Activated T-helper 2 cell treated with anti-CD3 and anti-CD28 coated beads, Interferon-gamma antibody, Interleukin-2, Interleukin-4, amounts not matched to agents 10 μg/mL and 5 μg/mL and 100 μg/mL, durations not matched to agents 14 hours and 24 hours and 36 hours (primary cell): Measurements from ENCODE around the gene GSTA2. TPM values are rescaled to one million over a fixed set of nuclear protein-coding genes. Genes with fewer than 3 reads are reported as not detected.
"Not testable (repeated sequence)": the region's sequence is repeated elsewhere in the genome, so short reads cannot be mapped to it uniquely, and the experiment has no call there.

Experiments used
- DNase-seq: peaks from one replicate; pipeline ENCODE4 v3.0.0; 2021; ENCODE audit warnings: low spot score
- H3K27ac Mint-ChIP-seq: one replicate; pipeline ENCODE4 v1.8.0; 2021; ENCODE audit warnings: mixed read lengths
- H3K27me3 Mint-ChIP-seq: one replicate; pipeline ENCODE4 v1.8.0; 2021; ENCODE audit warnings: low read depth, mixed read lengths
- H3K36me3 Mint-ChIP-seq: one replicate; pipeline ENCODE4 v1.8.0; 2021; ENCODE audit warnings: low read depth, mixed read lengths
- H3K4me1 Mint-ChIP-seq: one replicate; pipeline ENCODE4 v1.8.0; 2021; ENCODE audit warnings: low read depth, mixed read lengths
- H3K4me3 Mint-ChIP-seq: one replicate; pipeline ENCODE4 v1.8.0; 2021; ENCODE audit warnings: low read depth, mild to moderate bottlenecking, moderate library complexity, mixed read lengths
- H3K9me3 Mint-ChIP-seq: one replicate; pipeline ENCODE4 v1.8.0; 2021; ENCODE audit warnings: mixed read lengths
- intact Hi-C: fragments of 100-400 bp; cut with micrococcal nuclease; formaldehyde crosslinking; loops from one replicate; pipeline ENCODE4 v1.15.1; 2023
- total RNA-seq: library from RNA; stranded (reverse); gene quantifications from 2 replicates; pipeline ENCODE4 v1.2.3, GENCODE V29; 2022

GSTA2 gene
- total RNA-seq, 1 donor from 2014 or later: not detected

DNA sequence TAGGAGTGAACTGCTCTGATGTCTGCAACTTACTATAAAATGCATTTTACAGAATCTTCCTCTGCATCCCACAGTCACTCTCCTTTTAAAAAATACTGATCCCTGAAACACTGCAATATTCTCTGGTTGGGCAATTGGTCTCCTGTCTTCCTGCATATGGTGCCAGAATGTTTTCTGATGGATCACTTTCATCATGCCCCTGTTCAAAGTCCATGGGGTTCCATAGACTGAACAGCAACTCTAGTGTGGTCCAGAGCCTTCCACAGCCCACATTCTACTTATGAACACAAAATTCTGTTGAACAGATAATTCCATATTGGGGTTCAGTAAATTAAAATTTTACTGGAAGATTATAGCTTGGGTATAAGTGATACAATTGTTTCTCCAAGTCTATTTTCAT lies 11.0 kb downstream of the GSTA2 start:
- intact Hi-C loops: no loop called here
- Mint-ChIP-seq H3K27ac (no peak overlapping the region), H3K27me3 (peaks cover 7% of the 10 kb centered on the region), H3K9me3 (no peaks in the 10 kb centered on the region), H3K4me1 (no peaks in the 10 kb centered on the region), H3K4me3 (no peak overlapping the region), H3K36me3 (no peaks in the 10 kb centered on the region)
- DNase-seq: no peak

DNA sequence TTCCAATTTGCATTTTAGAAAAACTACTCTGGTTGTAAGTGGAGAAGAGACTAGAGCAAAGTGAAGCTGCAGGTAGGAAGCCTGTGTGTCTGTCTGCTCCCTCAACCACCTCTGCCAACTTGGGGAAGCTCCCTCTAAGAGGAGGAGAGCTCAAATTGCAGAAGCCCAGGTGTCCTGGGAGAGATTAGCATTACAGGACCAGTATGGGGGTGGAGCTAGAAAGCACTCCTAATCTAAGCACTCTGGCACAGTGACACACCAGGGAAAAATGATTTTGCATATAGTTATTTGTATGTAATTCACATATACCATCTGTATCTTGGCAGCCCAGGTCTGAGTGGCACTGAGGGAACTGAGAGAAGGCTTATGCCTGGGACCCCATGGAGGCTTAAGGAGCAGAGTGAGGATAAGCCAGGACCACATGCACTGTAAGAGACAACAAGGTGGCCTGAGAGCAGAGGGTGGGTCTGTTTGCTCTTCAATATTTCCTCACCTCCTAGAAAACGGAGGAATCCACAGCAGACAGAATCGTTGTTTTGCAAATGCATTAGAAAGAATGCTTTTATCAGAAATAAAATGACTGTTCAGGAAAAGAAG lies 13.6 kb downstream of the GSTA2 start:
- no peak overlapping the region for H3K27ac Mint-ChIP-seq
- peaks cover 4% of the 10 kb centered on the region for H3K4me1 Mint-ChIP-seq
- DNase-seq: no peak
- peaks cover 6% of the 10 kb centered on the region for H3K27me3 Mint-ChIP-seq
- intact Hi-C loops: no loop called here
- no peaks in the 10 kb centered on the region for H3K9me3 Mint-ChIP-seq
- H3K4me3 Mint-ChIP-seq: no peak overlapping the region
- no peaks in the 10 kb centered on the region for H3K36me3 Mint-ChIP-seq

DNA sequence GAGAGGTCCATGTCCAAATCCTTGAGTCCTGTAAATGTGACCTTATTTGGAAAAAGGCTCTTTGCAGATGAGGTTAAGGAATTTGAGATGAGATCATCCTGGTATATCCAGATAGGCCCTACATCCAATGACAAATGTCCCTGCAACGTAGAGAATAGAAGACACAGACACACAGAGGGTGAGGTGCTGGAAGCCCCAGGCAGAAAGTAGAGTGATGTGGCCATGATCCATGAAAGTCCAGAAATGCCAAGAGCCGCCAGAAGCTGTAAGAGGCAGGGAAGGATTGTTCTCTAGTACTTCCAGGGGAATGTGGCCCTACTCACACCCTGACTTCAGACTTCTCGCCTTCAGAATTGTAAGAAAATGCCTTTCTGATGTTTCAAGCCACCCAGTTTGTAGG lies 16.0 kb downstream of the GSTA2 start:
- H3K27ac Mint-ChIP-seq, H3K27me3 Mint-ChIP-seq, H3K4me3 Mint-ChIP-seq, intact Hi-C loops, H3K36me3 Mint-ChIP-seq, H3K4me1 Mint-ChIP-seq, H3K9me3 Mint-ChIP-seq, DNase-seq: not testable (repeated sequence)

DNA sequence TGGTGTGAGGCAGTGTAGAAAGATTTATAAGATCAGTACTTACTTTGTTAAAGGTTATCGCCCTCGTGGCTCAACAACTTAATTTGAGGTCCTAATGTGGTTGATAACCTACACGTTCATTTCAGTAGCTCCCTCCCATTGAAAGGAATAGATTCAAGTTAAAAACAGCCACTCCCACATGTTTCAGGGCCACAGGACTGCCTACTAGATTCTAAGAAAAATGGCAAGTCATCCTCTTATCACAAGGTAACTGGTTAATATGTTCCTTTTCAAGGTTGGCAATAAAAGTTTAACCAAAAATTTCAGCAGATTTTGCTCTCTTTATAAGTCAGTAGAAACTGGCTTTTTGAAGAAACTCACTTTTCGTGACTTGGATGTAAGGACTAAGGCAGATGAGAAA lies 17.1 kb downstream of the GSTA2 start:
- Mint-ChIP-seq H3K27me3 (peaks cover 6% of the 10 kb centered on the region), H3K9me3 (no peaks in the 10 kb centered on the region), H3K36me3 (no peaks in the 10 kb centered on the region), H3K4me1 (peaks cover 4% of the 10 kb centered on the region), H3K27ac (no peak overlapping the region), H3K4me3 (no peak overlapping the region)
- no peak for DNase-seq
- intact Hi-C loops: no loop called here

DNA sequence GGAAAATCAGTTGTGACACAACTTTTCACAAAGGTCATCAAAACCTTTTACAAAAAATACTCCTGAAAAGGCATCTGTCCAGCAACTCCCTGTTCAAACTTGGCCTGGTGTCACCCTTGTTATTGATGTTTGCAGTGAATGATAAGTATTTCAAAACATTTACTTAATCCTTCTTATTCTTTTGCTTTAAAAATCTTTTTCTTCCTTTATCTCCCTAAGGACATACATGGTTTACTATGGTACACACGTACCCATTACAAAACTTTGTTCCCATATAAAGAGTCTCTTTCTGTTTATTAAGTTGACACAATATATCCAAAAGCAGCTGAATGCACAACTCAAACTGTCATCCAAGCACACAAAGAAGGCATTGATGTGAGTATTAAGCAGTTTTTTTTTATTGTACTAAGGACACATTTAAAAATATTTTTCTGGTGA lies 17.5 kb downstream of the GSTA2 start:
- Mint-ChIP-seq H3K9me3 (no peaks in the 10 kb centered on the region), H3K27me3 (peaks cover 6% of the 10 kb centered on the region), H3K27ac (no peak overlapping the region), H3K4me1 (peaks cover 4% of the 10 kb centered on the region), H3K36me3 (no peaks in the 10 kb centered on the region), H3K4me3 (no peak overlapping the region)
- DNase-seq: no peak
- intact Hi-C loops: no loop called here

DNA sequence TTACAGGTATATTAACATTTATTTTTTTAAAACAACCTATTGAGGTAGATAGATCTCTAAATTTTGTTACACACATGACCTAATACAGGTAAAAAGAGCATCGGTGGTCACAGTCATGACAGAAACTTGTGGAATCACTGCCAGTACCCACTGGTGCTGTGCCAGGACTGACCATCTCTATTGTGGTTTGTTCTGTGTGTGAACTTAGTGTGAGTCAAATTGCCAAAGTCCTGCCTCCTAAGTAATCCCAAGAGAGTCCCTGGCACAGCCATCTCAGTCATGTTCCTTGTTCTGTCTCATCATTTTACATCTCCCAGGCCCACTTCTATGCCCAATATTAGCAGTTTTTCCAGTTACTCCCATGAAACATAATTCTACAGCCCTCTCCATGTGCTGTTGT lies 21.4 kb downstream of the GSTA2 start:
- peaks cover 4% of the 10 kb centered on the region for H3K4me1 Mint-ChIP-seq
- DNase-seq: no peak
- intact Hi-C loops: no loop called here
- peaks cover 4% of the 10 kb centered on the region for H3K27me3 Mint-ChIP-seq
- H3K4me3 Mint-ChIP-seq: no peak overlapping the region
- no peak overlapping the region for H3K27ac Mint-ChIP-seq
- H3K36me3 Mint-ChIP-seq: no peaks in the 10 kb centered on the region
- H3K9me3 Mint-ChIP-seq: no peaks in the 10 kb centered on the region

DNA sequence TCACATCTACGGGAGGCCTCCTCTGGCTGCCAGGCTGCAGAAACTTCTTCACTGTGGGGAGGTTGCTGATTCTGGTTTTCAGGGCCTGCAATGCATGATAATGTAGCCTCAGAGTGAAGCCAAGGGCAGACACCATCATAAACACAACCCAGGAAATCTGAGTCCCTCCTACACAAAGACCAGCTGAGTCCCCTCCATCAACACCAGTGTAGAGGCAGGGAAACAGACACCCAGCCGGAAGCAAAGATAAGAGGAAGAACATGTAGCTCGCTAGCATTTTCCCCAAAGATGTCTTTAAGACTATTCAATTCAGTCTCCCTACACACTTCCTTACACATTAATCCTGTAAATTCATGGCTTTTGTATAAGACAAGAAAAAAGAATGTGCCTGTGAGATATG lies 23.6 kb downstream of the GSTA2 start:
- no peaks in the 10 kb centered on the region for H3K4me1 Mint-ChIP-seq
- H3K4me3 Mint-ChIP-seq: no peak overlapping the region
- no peaks in the 10 kb centered on the region for H3K36me3 Mint-ChIP-seq
- no peaks in the 10 kb centered on the region for H3K9me3 Mint-ChIP-seq
- no peak for DNase-seq
- H3K27me3 Mint-ChIP-seq: peaks cover 4% of the 10 kb centered on the region
- intact Hi-C loops: no loop called here
- H3K27ac Mint-ChIP-seq: no peak overlapping the region

DNA sequence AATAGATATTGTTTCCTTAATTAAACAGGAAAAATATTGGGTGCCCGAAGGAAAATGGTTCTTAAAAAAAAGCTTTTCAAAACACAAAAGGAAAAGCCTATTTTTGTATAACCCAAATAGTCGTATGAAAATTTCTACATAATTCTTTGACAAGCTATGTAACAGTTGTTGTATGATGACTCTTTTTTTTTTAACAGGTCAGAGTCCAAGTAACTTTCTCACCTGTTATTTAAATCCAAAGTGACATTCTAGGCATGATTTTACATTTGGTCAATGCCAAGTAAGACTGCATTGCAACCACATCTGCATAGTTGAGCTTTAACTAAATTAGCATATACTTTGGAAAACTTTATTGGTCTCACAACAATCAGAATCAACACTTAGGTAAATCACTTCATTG lies 24.1 kb downstream of the GSTA2 start:
- H3K27ac Mint-ChIP-seq: no peak overlapping the region
- H3K27me3 Mint-ChIP-seq: peaks cover 4% of the 10 kb centered on the region
- intact Hi-C loops: no loop called here

DNA sequence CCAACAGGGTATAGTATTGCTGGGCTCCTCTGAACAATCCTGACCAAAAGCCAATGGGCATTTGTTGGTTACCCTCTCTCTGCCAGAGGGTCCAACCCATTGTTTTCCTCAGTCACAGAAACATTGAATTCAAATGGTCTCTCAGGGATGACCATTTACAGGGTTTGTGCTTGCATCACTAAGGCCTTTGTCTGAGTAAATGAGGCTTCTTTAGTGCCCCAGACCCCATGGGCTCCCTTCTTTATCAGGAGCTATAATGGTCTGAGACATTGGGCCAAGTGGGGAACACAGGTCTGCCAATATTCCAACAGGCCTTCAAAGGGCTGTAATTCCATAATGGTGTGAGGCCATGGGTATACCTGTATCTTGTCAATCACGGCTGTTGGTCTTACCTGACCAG lies 27.1 kb downstream of the GSTA2 start:
- DNase-seq: no peak
- Mint-ChIP-seq H3K4me1 (no peaks in the 10 kb centered on the region), H3K27ac (no peak overlapping the region), H3K4me3 (no peak overlapping the region), H3K27me3 (no peaks in the 10 kb centered on the region), H3K36me3 (no peaks in the 10 kb centered on the region), H3K9me3 (no peaks in the 10 kb centered on the region)
- intact Hi-C loops: no loop called here

More for the DNA sequence above, 24.1 kb downstream of the GSTA2 start:
- Mint-ChIP-seq H3K36me3 (no peaks in the 10 kb centered on the region), H3K4me1 (no peaks in the 10 kb centered on the region), H3K9me3 (no peaks in the 10 kb centered on the region), H3K4me3 (no peak overlapping the region)
- DNase-seq: no peak

DNA sequence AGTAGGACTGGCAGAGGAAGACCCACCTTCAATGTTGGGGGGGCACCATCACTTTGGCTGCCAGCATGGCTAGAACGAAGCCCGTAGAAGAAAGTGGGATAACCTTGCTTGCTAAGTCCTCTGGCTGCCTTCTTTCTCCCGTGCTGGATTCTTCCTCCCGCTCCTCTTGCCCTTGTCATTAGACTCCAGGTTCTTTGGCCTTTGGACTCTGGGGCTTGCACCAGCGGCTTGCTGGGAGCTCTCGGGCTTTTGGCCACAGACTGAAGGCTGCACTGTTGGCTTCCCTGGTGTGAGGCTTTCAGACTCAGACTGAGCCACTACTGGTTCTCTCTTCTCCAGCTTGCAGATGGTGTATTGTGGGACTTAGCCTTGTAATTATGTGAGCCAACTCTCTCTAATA lies 28.2 kb downstream of the GSTA2 start:
- no peaks in the 10 kb centered on the region for H3K9me3 Mint-ChIP-seq
- no peak overlapping the region for H3K4me3 Mint-ChIP-seq
- intact Hi-C loops: no loop called here
- no peak for DNase-seq
- no peak overlapping the region for H3K27ac Mint-ChIP-seq
- no peaks in the 10 kb centered on the region for H3K36me3 Mint-ChIP-seq
- no peaks in the 10 kb centered on the region for H3K4me1 Mint-ChIP-seq
- H3K27me3 Mint-ChIP-seq: no peaks in the 10 kb centered on the region

DNA sequence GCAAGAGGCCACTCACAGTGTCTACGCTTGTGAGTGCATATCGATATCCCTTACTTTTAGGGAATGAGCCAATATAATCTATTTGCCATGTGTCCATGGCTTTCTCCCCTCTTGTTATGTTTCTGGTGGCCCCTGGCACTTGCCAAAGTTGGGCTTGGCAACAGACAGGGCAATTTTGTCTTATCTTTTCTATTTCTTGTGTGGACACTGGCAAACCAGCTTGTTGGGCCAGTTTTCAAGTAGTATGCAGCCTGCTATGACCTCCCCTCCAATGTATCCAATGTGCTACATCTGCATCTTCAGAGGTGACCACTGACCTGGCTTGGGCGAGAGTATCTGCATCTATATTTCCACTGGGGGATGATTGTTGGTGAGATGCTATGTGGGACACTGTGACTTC lies 29.2 kb downstream of the GSTA2 start:
- intact Hi-C loops: no loop called here
- no peaks in the 10 kb centered on the region for H3K9me3 Mint-ChIP-seq
- H3K4me3 Mint-ChIP-seq: no peak overlapping the region
- no peaks in the 10 kb centered on the region for H3K36me3 Mint-ChIP-seq
- H3K27ac Mint-ChIP-seq: no peak overlapping the region
- DNase-seq: no peak
- peaks cover under 1% of the 10 kb centered on the region for H3K27me3 Mint-ChIP-seq
- no peaks in the 10 kb centered on the region for H3K4me1 Mint-ChIP-seq

DNA sequence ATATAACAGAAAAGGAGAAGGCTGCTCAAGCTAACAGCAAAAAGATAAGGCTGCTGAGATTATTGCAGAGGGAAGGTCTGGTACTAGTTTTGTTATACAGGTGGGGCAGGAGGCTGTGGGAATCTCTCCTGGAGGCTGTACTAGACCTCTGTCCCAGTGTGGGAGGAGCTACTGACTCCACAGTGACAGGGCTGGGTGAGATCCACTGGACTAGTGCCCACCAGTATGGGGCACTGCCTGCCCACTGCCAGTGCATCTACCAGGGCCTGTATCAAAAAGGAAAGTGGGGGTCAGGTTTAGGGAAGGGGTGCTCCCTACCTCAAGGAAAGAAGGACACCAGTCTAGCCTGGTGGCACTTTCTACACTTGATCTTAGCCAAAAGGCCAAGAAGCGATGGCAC lies 30.1 kb downstream of the GSTA2 start:
- intact Hi-C loops: no loop called here
- no peak for DNase-seq
- H3K9me3 Mint-ChIP-seq: no peaks in the 10 kb centered on the region

DNA sequence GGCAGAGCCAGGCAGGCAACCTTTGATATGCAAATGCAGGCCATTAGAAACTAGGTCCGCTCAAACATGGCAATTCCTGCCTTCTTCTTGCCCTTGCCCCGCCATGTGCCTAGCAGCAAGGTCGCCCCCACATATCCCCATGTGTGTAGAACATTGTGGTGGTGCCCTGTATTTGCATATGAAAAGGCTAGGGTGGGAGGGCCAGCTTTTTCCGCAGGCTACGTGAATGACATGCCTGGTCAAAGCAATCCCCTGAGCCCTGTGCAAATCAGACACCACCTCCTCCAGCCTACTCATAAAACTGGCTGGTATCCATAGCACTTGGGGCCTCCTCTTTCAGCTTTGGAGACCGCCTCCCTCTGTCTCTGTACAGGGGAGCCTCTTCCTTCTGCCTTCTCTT lies 31.6 kb downstream of the GSTA2 start:
- no peak for DNase-seq
- Mint-ChIP-seq H3K4me1 (no peaks in the 10 kb centered on the region), H3K4me3 (no peak overlapping the region), H3K36me3 (no peaks in the 10 kb centered on the region), H3K27ac (no peak overlapping the region), H3K9me3 (no peaks in the 10 kb centered on the region), H3K27me3 (peaks cover 3% of the 10 kb centered on the region)
- intact Hi-C loops: no loop called here

More for the DNA sequence above, 30.1 kb downstream of the GSTA2 start:
- Mint-ChIP-seq H3K27ac (no peak overlapping the region), H3K36me3 (no peaks in the 10 kb centered on the region), H3K4me3 (no peak overlapping the region), H3K27me3 (peaks cover 3% of the 10 kb centered on the region), H3K4me1 (no peaks in the 10 kb centered on the region)

DNA sequence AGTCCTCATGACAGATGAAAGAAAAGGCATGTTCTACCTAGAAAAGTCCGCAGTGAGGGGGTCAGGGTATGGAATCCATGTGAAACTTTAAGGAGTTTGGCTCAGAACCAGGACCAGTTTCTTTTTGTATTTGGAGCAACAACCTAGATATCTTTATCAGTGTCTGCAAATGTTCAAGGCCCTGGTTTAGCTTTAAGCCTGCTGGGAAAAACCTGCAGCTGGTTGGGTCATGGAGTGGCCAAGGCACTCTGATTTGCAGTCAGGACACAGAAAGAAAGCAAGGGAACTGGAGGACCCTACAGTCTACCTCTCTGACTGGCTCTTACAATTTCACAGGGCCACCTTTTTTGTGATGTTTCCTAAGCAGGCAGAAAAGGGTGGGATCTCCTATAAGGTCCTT lies 33.7 kb downstream of the GSTA2 start:
- H3K4me3 Mint-ChIP-seq: no peak overlapping the region
- no peaks in the 10 kb centered on the region for H3K9me3 Mint-ChIP-seq
- no peaks in the 10 kb centered on the region for H3K4me1 Mint-ChIP-seq
- H3K27me3 Mint-ChIP-seq: peaks cover 5% of the 10 kb centered on the region
- intact Hi-C loops: no loop called here
- H3K36me3 Mint-ChIP-seq: no peaks in the 10 kb centered on the region
- no peak overlapping the region for H3K27ac Mint-ChIP-seq
- DNase-seq: no peak
